Fibroblast of lung (primary cell): Measurements from ENCODE around the gene TMEM161B.

Source experiments
- CTCF ChIP-seq, 2 donors: IDR thresholded peaks in 1 of 2; conservative IDR thresholded peaks in 1 of 2; 1 replicate in 1 of 2; 2 replicates in 1 of 2; pipeline ENCODE4 v1.5.1; 2011 to 2012; ENCODE audit warnings: low read length in 2 of 2, control low read depth in 1 of 2, inconsistent platforms in 1 of 2, low read depth in 1 of 2, mild to moderate bottlenecking in 1 of 2
- EZH2 ChIP-seq: IDR thresholded peaks from 2 replicates; pipeline ENCODE4 v1.5.1; 2012; ENCODE audit warnings: low read length, control low read depth, mild to moderate bottlenecking; ENCODE audit errors: missing control alignments

GRCh38 chr5:88190106-88190834 lies 78.4 kb downstream of the TMEM161B start:
- no peak for TF ChIP-seq EZH2
- no peak for TF ChIP-seq CTCF (conservative IDR thresholded peaks at IDR 0.05 in 1 of 2, IDR thresholded peaks at IDR 0.05 in 1 of 2; ENCODE audit: low read depth in 1 of 2, low read length in 2 of 2)
